HepG2 (cell line): ENCODE measurements around the gene NAPB. TPM values are rescaled to one million over a fixed set of nuclear protein-coding genes. Genes with fewer than 3 reads are reported as not detected.

Source experiments
- ATAC-seq: fragments of 200-7000 bp; cut with Tn5 transposase; 3 replicates; pipeline ENCODE4 v1.9.1; 2020; ENCODE audit warnings: mild to moderate bottlenecking, moderate library complexity
- BruUV-seq: library from RNA; stranded (reverse); fragments of 400-500 nt; replicated peaks from 2 replicates; lab custom pipeline; 2021; lab: Mats Ljungman, UMichigan
- CTCF ChIA-PET: fragments of 300-600 bp; formaldehyde crosslinking; extraction: SDS; loops from one replicate; lab custom pipeline; 2021; ENCODE audit warnings: low total read pairs, inconsistent platforms, low intra/inter-chr PET ratio; lab: Yijun Ruan, JAX
- POLR2A ChIA-PET: fragments of 350-600 bp; sonication (Branson Sonifier 250); formaldehyde crosslinking; loops from one replicate; lab custom pipeline; 2020; ENCODE audit warnings: antibody characterized with exemption, inconsistent platforms; lab: Yijun Ruan, JAX
- DNase-seq: peaks from one replicate; pipeline ENCODE4 v3.0.0-alpha.2; 2015; ENCODE audit warnings: low spot score
- FAIRE-seq: peaks from 3 replicates; lab custom pipeline; 2011; peaks lifted over from hg19 to GRCh38; lab: Jason Lieb, UNC
- H2AFZ ChIP-seq: one replicate; pipeline ENCODE4 v1.6.1; 2011; ENCODE audit warnings: low read length, inconsistent platforms
- H3K27ac ChIP-seq: fragments of 300-600 bp; 3 replicates; pipeline ENCODE4 v1.8.0; 2011; ENCODE audit warnings: mixed run types, mild to moderate bottlenecking, mixed read lengths, low read length, inconsistent platforms; ENCODE audit not compliant: insufficient read depth; ENCODE audit errors: extremely low read length
- H3K27me3 ChIP-seq, 2 experiments: fragments of 200-600 bp in 1 of 2; 2 replicates in 1 of 2; 3 replicates in 1 of 2; pipeline versions ENCODE4 v1.6.0 to v1.8.0; 2011; ENCODE audit warnings: low read length in 2 of 2, mild to moderate bottlenecking in 2 of 2, moderate library complexity in 2 of 2, inconsistent platforms in 1 of 2; ENCODE audit not compliant: insufficient read depth in 2 of 2, control insufficient read depth in 1 of 2
- H3K36me3 ChIP-seq, 2 experiments: fragments of 200-600 bp in 1 of 2; replicated peaks in 1 of 2; 2 replicates in 1 of 2; 3 replicates in 1 of 2; pipeline versions ENCODE4 v1.5.1 to v1.8.0; 2011; ENCODE audit warnings: low read length in 2 of 2, inconsistent platforms in 1 of 2; ENCODE audit not compliant: insufficient read depth in 2 of 2, control insufficient read depth in 1 of 2
- H3K4me1 ChIP-seq: 2 replicates; pipeline ENCODE4 v1.5.1; 2012; ENCODE audit warnings: low read length, inconsistent platforms; ENCODE audit not compliant: insufficient read depth
- H3K4me2 ChIP-seq: 2 replicates; pipeline ENCODE4 v1.6.0; 2011; ENCODE audit warnings: low read depth, low read length, inconsistent platforms
- H3K4me3 ChIP-seq, 3 experiments: fragments of 200-600 bp in 1 of 3; sonication (generic), shearing (Covaris generic) in 1 of 3; replicated peaks in 1 of 3; 2 replicates each; pipeline ENCODE4 v1.5.1; 2011 to 2016; ENCODE audit warnings: low read length in 3 of 3, inconsistent platforms in 2 of 3, low read depth in 2 of 3, mild to moderate bottlenecking in 2 of 3, control low read depth in 1 of 3, mixed read lengths in 1 of 3; ENCODE audit not compliant: insufficient read depth in 1 of 3
- H3K79me2 ChIP-seq: one replicate; pipeline ENCODE4 v1.6.1; 2011; ENCODE audit warnings: low read length, inconsistent platforms; ENCODE audit not compliant: insufficient read depth
- H3K9ac ChIP-seq: 2 replicates; pipeline ENCODE4 v1.6.0; 2011; ENCODE audit warnings: mild to moderate bottlenecking, low read depth, low read length, inconsistent platforms; ENCODE audit not compliant: insufficient read depth
- H3K9me3 ChIP-seq: 2 replicates; pipeline ENCODE4 v1.5.1; 2012; ENCODE audit warnings: mild to moderate bottlenecking, low read length
- H4K20me1 ChIP-seq: 2 replicates; pipeline ENCODE4 v1.6.0; 2011; ENCODE audit warnings: inconsistent platforms, mild to moderate bottlenecking, low read length, moderate library complexity; ENCODE audit not compliant: insufficient read depth
- CEBPB ChIP-seq: IDR thresholded peaks from 2 replicates; pipeline ENCODE4 v1.6.1; 2011; ENCODE audit warnings: low read depth, low read length, improper control_type of control experiment, borderline replicate concordance
- CEBPG ChIP-seq: IDR thresholded peaks from 2 replicates; pipeline ENCODE4 v1.6.1; 2016
- MAFF ChIP-seq: IDR thresholded peaks from 2 replicates; pipeline ENCODE4 v1.6.1; 2011; ENCODE audit warnings: low read depth, low read length, improper control_type of control experiment
- RARA ChIP-seq: IDR thresholded peaks from 2 replicates; pipeline ENCODE4 v1.6.1; 2016; ENCODE audit warnings: missing genetic modification reagents, missing compliant biosample characterization
- REXO4 ChIP-seq: sonication (generic); formaldehyde crosslinking; IDR thresholded peaks from 2 replicates; pipeline ENCODE4 v1.8.0; 2022; ENCODE audit warnings: missing genetic modification reagents, mild to moderate bottlenecking, borderline replicate concordance
- SP140L ChIP-seq: sonication (generic); formaldehyde crosslinking; IDR thresholded peaks from 2 replicates; pipeline ENCODE4 v1.4.0; 2020; ENCODE audit warnings: missing genetic modification reagents, borderline replicate concordance
- SRSF9 ChIP-seq: fragments of 200-400 bp; formaldehyde crosslinking; IDR thresholded peaks from 2 replicates; pipeline ENCODE4 v1.6.1; 2018; ENCODE audit warnings: borderline replicate concordance, mild to moderate bottlenecking, low read depth, low read length; ENCODE audit not compliant: insufficient read depth, poor library complexity, severe bottlenecking
- ZBTB34 ChIP-seq: sonication (generic); formaldehyde crosslinking; IDR thresholded peaks from 2 replicates; pipeline ENCODE4 v1.8.0; 2022; ENCODE audit warnings: mild to moderate bottlenecking, missing genetic modification reagents
- ZC3H4 ChIP-seq: sonication (generic); formaldehyde crosslinking; IDR thresholded peaks from 2 replicates; pipeline ENCODE4 v1.4.0; 2020; ENCODE audit warnings: missing genetic modification reagents, borderline replicate concordance
- ZHX1 ChIP-seq: sonication (generic); formaldehyde crosslinking; IDR thresholded peaks from 2 replicates; pipeline ENCODE4 v1.8.1; 2022; ENCODE audit warnings: low read depth, mild to moderate bottlenecking, missing genetic modification reagents
- ZNF251 ChIP-seq: sonication (generic); formaldehyde crosslinking; IDR thresholded peaks from 2 replicates; pipeline ENCODE4 v1.9.0; 2021; ENCODE audit warnings: mild to moderate bottlenecking, missing genetic modification reagents
- ZNF280D ChIP-seq: sonication (generic); formaldehyde crosslinking; IDR thresholded peaks from 2 replicates; pipeline ENCODE4 v1.5.1; 2020; ENCODE audit warnings: mild to moderate bottlenecking, missing genetic modification reagents
- ZNF441 ChIP-seq: sonication (generic); formaldehyde crosslinking; IDR thresholded peaks from 2 replicates; pipeline ENCODE4 v1.7.0; 2021; ENCODE audit warnings: missing genetic modification reagents, borderline replicate concordance
- ZSCAN21 ChIP-seq: sonication (generic); formaldehyde crosslinking; IDR thresholded peaks from 2 replicates; pipeline ENCODE4 v1.8.0; 2022; ENCODE audit warnings: mild to moderate bottlenecking, missing genetic modification reagents, moderate library complexity, borderline replicate concordance
- WGBS: methylation state at CpG from one replicate; pipeline ENCODE4 v1.1.6; 2017; ENCODE audit warnings: low lambda C conversion rate; 5-methylcytosine and 5-hydroxymethylcytosine counted together
- in situ Hi-C: cut with HindIII; loops from 2 replicates; pipeline ENCODE4 v1.10.0; 2017; ENCODE audit warnings: low pct_unique_long_range_greater_than_20kb; ENCODE audit not compliant: extremely low pct_ligation_motif_present
- intact Hi-C: fragments of 100-400 bp; cut with micrococcal nuclease; formaldehyde crosslinking; loops from one replicate; pipeline ENCODE4 v1.10.0; 2022; ENCODE audit not compliant: unreplicated experiment
- polyA plus RNA-seq, 8 experiments: library from polyadenylated mRNA; depleted of rRNA in 3 of 8; stranded (reverse) in 7 of 8; unstranded in 1 of 8; fragments of >200 nt; fragmentation: Illumina TruSeq in 4 of 8; extraction: Trizol in 4 of 8; gene quantifications; 2 replicates each; pipeline versions ENCODE4 v1.2.1 to v1.2.3, GENCODE V29; 2011 to 2016; ENCODE audit warnings: low read depth in 4 of 8, missing spikeins in 1 of 8, mixed read lengths in 1 of 8; ENCODE audit not compliant: insufficient read depth in 1 of 8
- total RNA-seq, 5 experiments: library from RNA; depleted of rRNA; stranded (reverse); fragments of >200 nt; fragmentation: Illumina TruSeq; extraction: Trizol; gene quantifications; 2 replicates each; pipeline ENCODE4 v1.2.3, GENCODE V29; 2016; ENCODE audit warnings: low read depth in 1 of 5

The NAPB gene
- total and polyA plus RNA-seq, 2 of the 13 experiments (the other 11 are each of a cell fraction or from before 2014, with no cell fraction given): 15.2 to 16.1 TPM

GRCh38 chr20:23361476-23362391, 59.6 kb downstream of the NAPB start, which contains the start of gene GZF1 (continued):
- TF ChIP-seq ZHX1 (CRISPR knock-in tag) (peak; percentile 100), SRSF9 (no peak)

- FAIRE-seq (peak; percentile 75), DNase-seq (peak; percentile 74), ATAC-seq (no peak)
- Histone ChIP-seq H3K27me3 (no peaks in the 10 kb centered on the region; a peak in 1 of 5 replicates), H3K4me2 (peak overlapping the region; percentile 92), H2AFZ (no peak overlapping the region), H3K4me1 (peaks cover 57% of the 10 kb centered on the region), H3K36me3 (peaks cover 15 to 19% of the 10 kb centered on the region in 2 experiments; a peak in 4 of 5 replicates), H3K9me3 (no peaks in the 10 kb centered on the region), H4K20me1 (peaks cover 9% of the 10 kb centered on the region; the same call in 1 of the 2 replicates), H3K79me2 (peaks cover 39% of the 10 kb centered on the region), H3K4me3 (peak overlapping the region; percentile 69 to 87 (median 82)), H3K27ac (peak overlapping the region; percentile 93), H3K9ac (peak overlapping the region; percentile 96)
- intact Hi-C loops (loop anchor here (5.0 kb wide), 1 partner anchor 246 kb away; the partner anchor contains the start of gene CST9), in situ Hi-C loops (no loop called here)
- ChIA-PET POLR2A (interaction anchor here (0.6 to 4.6 kb wide), 14 partner anchors 8 to 783 kb away, joined by 3 to 145 read pairs (median 4); partner anchors contain the start of genes NAPB and NXT1), CTCF (no interaction called here)
- 2% methylated on average over 8 of the region's 8 CpGs for WGBS
- no TSS peak for BruUV-seq
- TF ChIP-seq ZNF280D (CRISPR knock-in tag) (no peak), ZNF251 (CRISPR knock-in tag) (no peak), CEBPG (CRISPR knock-in tag) (peak; percentile 61), ZC3H4 (CRISPR knock-in tag) (peak; percentile 94; the same call in 1 of the 2 replicates), ZBTB34 (CRISPR knock-in tag) (peak; percentile 31; the same call in 1 of the 2 replicates), ZNF441 (no peak), REXO4 (CRISPR knock-in tag) (no peak), CEBPB (peak; percentile 92), ZSCAN21 (CRISPR knock-in tag) (no peak), MAFF (peak; percentile 96), RARA (0 out of 2 replicates have a peak, but pooled peaks have one; percentile 5), SP140L (CRISPR knock-in tag) (peak; percentile 23; the same call in 1 of the 2 replicates)
These were observed 60.2 kb downstream of the NAPB start for GRCh38 chr20:23361119-23361475.
